HCT116 (cell line): Measurements from ENCODE around the gene EEF1AKMT4. TPM values are rescaled to one million over a fixed set of nuclear protein-coding genes. Genes with fewer than 3 reads are reported as not detected.

Source experiments
- ATAC-seq: fragments of 200-7000 bp; cut with Tn5 transposase; 2 replicates; pipeline ENCODE4 v1.9.1; 2020; ENCODE audit warnings: mild to moderate bottlenecking, moderate library complexity
- BruUV-seq: library from RNA; stranded (reverse); fragments of 400-500 nt; replicated peaks from 2 replicates; lab custom pipeline; 2021; lab: Mats Ljungman, UMichigan
- CTCF ChIA-PET: fragments of 300-600 bp; sonication (Branson Sonifier 250); formaldehyde crosslinking; loops from one replicate; lab custom pipeline; 2021; ENCODE audit warnings: antibody characterized with exemption; lab: Charles Lee
- POLR2A ChIA-PET: fragments of 300-600, 350-600 bp; sonication (Branson Sonifier 250); formaldehyde crosslinking; loops from one replicate; lab custom pipeline; 2021; ENCODE audit warnings: antibody characterized with exemption; lab: Charles Lee
- RAD21 ChIA-PET, 2 experiments: fragments of 300-600 bp; sonication (Branson Sonifier 250); formaldehyde crosslinking; loops; one replicate each; lab custom pipeline; 2023; ENCODE audit warnings: low total read pairs in 2 of 2; ENCODE audit not compliant: uncharacterized antibody in 2 of 2, unreplicated experiment in 2 of 2, low non-redundant PET in 1 of 2; lab: Charles Lee
- DNase-seq: peaks from one replicate; pipeline ENCODE4 v3.0.0-alpha.2; 2010; ENCODE audit warnings: low read depth, low spot score
- H2AFZ ChIP-seq: fragments of 200-600 bp; shearing (Covaris generic), sonication (generic); 2 replicates; pipeline ENCODE4 v1.6.1; 2017; ENCODE audit warnings: low read depth, mixed run types, mixed read lengths, antibody characterized with exemption, low read length; ENCODE audit not compliant: poor library complexity, severe bottlenecking
- H3K27ac ChIP-seq: 2 replicates; pipeline ENCODE4 v1.5.1; 2012; ENCODE audit warnings: low read depth, low read length
- H3K27me3 ChIP-seq: fragments of 200-600 bp; sonication (generic); 2 replicates; pipeline ENCODE4 v1.6.1; 2016; ENCODE audit warnings: mixed run types, low read length, mixed read lengths; ENCODE audit not compliant: insufficient read depth
- H3K36me3 ChIP-seq, 2 experiments: fragments of 200-500 bp in 1 of 2; fragments of 200-600 bp in 1 of 2; sonication (Bioruptor generic) in 1 of 2; sonication (generic) in 1 of 2; 2 replicates each; pipeline versions ENCODE4 v1.5.1 to v1.6.1; 2014 to 2016; ENCODE audit warnings: low read length in 2 of 2, inconsistent platforms in 1 of 2, mixed read lengths in 1 of 2, mixed run types in 1 of 2; ENCODE audit not compliant: insufficient read depth in 2 of 2, control insufficient read depth in 1 of 2
- H3K4me1 ChIP-seq, 2 experiments: fragments of 200-600 bp in 1 of 2; sonication (generic) in 1 of 2; 2 replicates each; pipeline versions ENCODE4 v1.5.1 to v1.6.1; 2012 to 2017; ENCODE audit warnings: low read length in 2 of 2, inconsistent platforms in 1 of 2, mild to moderate bottlenecking in 1 of 2, mixed read lengths in 1 of 2, mixed run types in 1 of 2, moderate library complexity in 1 of 2; ENCODE audit not compliant: insufficient read depth in 2 of 2, control insufficient read depth in 1 of 2
- H3K4me2 ChIP-seq: fragments of 200-600 bp; sonication (generic); 2 replicates; pipeline ENCODE4 v1.6.1; 2017; ENCODE audit warnings: mixed run types, low read length, mixed read lengths
- H3K4me3 ChIP-seq, 2 experiments: fragments of 200-600 bp in 1 of 2; sonication (generic) in 1 of 2; replicated peaks in 1 of 2; 2 replicates each; pipeline ENCODE4 v1.5.1; 2011 to 2016; ENCODE audit warnings: low read length in 2 of 2, control low read depth in 1 of 2, low read depth in 1 of 2, mild to moderate bottlenecking in 1 of 2, mixed read lengths in 1 of 2, mixed run types in 1 of 2
- H3K79me2 ChIP-seq: fragments of 200-600 bp; sonication (generic); 2 replicates; pipeline ENCODE4 v1.6.1; 2017; ENCODE audit warnings: mild to moderate bottlenecking, mixed run types, low read length, moderate library complexity, mixed read lengths; ENCODE audit not compliant: insufficient read depth
- H3K9ac ChIP-seq: fragments of 200-600 bp; sonication (generic); 2 replicates; pipeline ENCODE4 v1.6.1; 2016; ENCODE audit warnings: low read length, mixed read lengths
- H3K9me2 ChIP-seq: fragments of 200-600 bp; sonication (generic), shearing (Covaris generic); 2 replicates; pipeline ENCODE4 v1.6.1; 2017; ENCODE audit warnings: mixed run types, mild to moderate bottlenecking, moderate library complexity; ENCODE audit not compliant: insufficient read depth
- H3K9me3 ChIP-seq, 2 experiments: fragments of 200-500 bp in 1 of 2; fragments of 200-600 bp in 1 of 2; sonication (Bioruptor generic) in 1 of 2; sonication (generic) in 1 of 2; 2 replicates each; pipeline ENCODE4 v1.6.1; 2014 to 2017; ENCODE audit warnings: low read length in 2 of 2, mixed read lengths in 2 of 2, inconsistent platforms in 1 of 2, low read depth in 1 of 2, mild to moderate bottlenecking in 1 of 2, mixed run types in 1 of 2, moderate library complexity in 1 of 2; ENCODE audit not compliant: control insufficient read depth in 1 of 2, insufficient read depth in 1 of 2
- H4K20me1 ChIP-seq: fragments of 200-600 bp; sonication (generic), shearing (Covaris generic); 2 replicates; pipeline ENCODE4 v1.6.1; 2017; ENCODE audit warnings: mixed run types, mild to moderate bottlenecking, moderate library complexity; ENCODE audit not compliant: insufficient read depth
- ATF3 ChIP-seq: IDR thresholded peaks from 2 replicates; pipeline ENCODE4 v1.6.1; 2012
- CBX3 ChIP-seq: IDR thresholded peaks from 2 replicates; pipeline ENCODE4 v1.6.1; 2012; ENCODE audit warnings: low read depth
- CEBPB ChIP-seq: IDR thresholded peaks from 2 replicates; pipeline ENCODE4 v1.6.1; 2012; ENCODE audit warnings: low read depth
- CTCF ChIP-seq, 3 experiments: fragments of 200-600 bp in 1 of 3; sonication (generic) in 1 of 3; IDR thresholded peaks in 2 of 3; conservative IDR thresholded peaks in 1 of 3; 2 replicates each; pipeline ENCODE4 v1.5.1; 2012 to 2017; ENCODE audit warnings: low read depth in 2 of 3, low read length in 2 of 3, antibody characterized with exemption in 1 of 3, borderline replicate concordance in 1 of 3, control low read depth in 1 of 3, mild to moderate bottlenecking in 1 of 3, mixed read lengths in 1 of 3, mixed run types in 1 of 3, moderate library complexity in 1 of 3; ENCODE audit not compliant: insufficient read depth in 1 of 3
- EGR1 ChIP-seq: IDR thresholded peaks from 2 replicates; pipeline ENCODE4 v1.6.1; 2012; ENCODE audit warnings: low read depth
- ELF1 ChIP-seq: IDR thresholded peaks from 2 replicates; pipeline ENCODE4 v1.6.1; 2012; ENCODE audit warnings: low read depth, borderline replicate concordance
- EZH2 ChIP-seq: fragments of 200-600 bp; sonication (generic); IDR thresholded peaks from 2 replicates; pipeline ENCODE4 v1.6.1; 2017; ENCODE audit warnings: antibody characterized with exemption, mixed run types
- EZH2phosphoT487 ChIP-seq: fragments of 200-600 bp; IDR thresholded peaks from 2 replicates; pipeline ENCODE4 v1.6.1; 2018; ENCODE audit warnings: antibody characterized with exemption, borderline replicate concordance
- FOSL1 ChIP-seq: IDR thresholded peaks from 2 replicates; pipeline ENCODE4 v1.6.1; 2012; ENCODE audit warnings: low read depth
- JUND ChIP-seq: IDR thresholded peaks from 2 replicates; pipeline ENCODE4 v1.6.1; 2012
- MAX ChIP-seq: IDR thresholded peaks from 2 replicates; pipeline ENCODE4 v1.6.1; 2012
- POLR2A ChIP-seq: IDR thresholded peaks from 2 replicates; pipeline ENCODE4 v1.7.0; 2011; ENCODE audit warnings: borderline replicate concordance; ENCODE audit not compliant: insufficient read depth, insufficient read length; ENCODE audit errors: extremely low read depth
- POLR2AphosphoS5 ChIP-seq: IDR thresholded peaks from 2 replicates; pipeline ENCODE4 v1.6.1; 2011; ENCODE audit warnings: mild to moderate bottlenecking, low read depth, low read length, moderate library complexity
- RAD21 ChIP-seq: IDR thresholded peaks from 2 replicates; pipeline ENCODE4 v1.6.1; 2012; ENCODE audit warnings: low read depth, mild to moderate bottlenecking
- REST ChIP-seq: IDR thresholded peaks from 2 replicates; pipeline ENCODE4 v1.6.1; 2012; ENCODE audit warnings: low read depth
- SIN3A ChIP-seq: IDR thresholded peaks from 2 replicates; pipeline ENCODE4 v1.6.1; 2012; ENCODE audit warnings: low read depth
- TCF7L2 ChIP-seq: IDR thresholded peaks from 2 replicates; pipeline ENCODE4 v1.7.0; 2011; ENCODE audit warnings: borderline replicate concordance, inconsistent platforms; ENCODE audit not compliant: insufficient read depth, insufficient read length; ENCODE audit errors: extremely low read depth
- ZBTB33 ChIP-seq: IDR thresholded peaks from 2 replicates; pipeline ENCODE4 v1.6.1; 2011; ENCODE audit warnings: mild to moderate bottlenecking, low read length, moderate library complexity; ENCODE audit not compliant: insufficient replicate concordance; ENCODE audit errors: extremely low read depth
- ZFX ChIP-seq: fragments of 450-650 bp; IDR thresholded peaks from 2 replicates; pipeline ENCODE4 v1.6.1; 2017
- ZNF274 ChIP-seq: fragments of 200-500 bp; sonication (Bioruptor generic); IDR thresholded peaks from 2 replicates; pipeline ENCODE4 v1.6.1; 2014; ENCODE audit warnings: mild to moderate bottlenecking, low read depth, low read length, inconsistent platforms
- intact Hi-C: fragments of 100-400 bp; cut with micrococcal nuclease; formaldehyde crosslinking; loops from 2 replicates; pipeline ENCODE4 v1.10.0; 2022
- total RNA-seq: library from RNA; stranded (reverse); gene quantifications from one replicate; pipeline ENCODE4 v1.2.1, GENCODE V29; 2021; ENCODE audit not compliant: unreplicated experiment

The EEF1AKMT4 gene
- total RNA-seq, 1 experiment from 2014 or later: 10.5 TPM

- Histone ChIP-seq H3K27me3 (no peaks in the 10 kb centered on the region), H3K4me1 (peaks cover 0 to 4% of the 10 kb centered on the region in 2 experiments; a peak in 1 of 4 replicates), H3K9me2 (no peaks in the 10 kb centered on the region), H3K79me2 (peaks cover 18% of the 10 kb centered on the region), H4K20me1 (no peaks in the 10 kb centered on the region), H3K9me3 (no peaks in the 10 kb centered on the region), H3K36me3 (no peaks in the 10 kb centered on the region; a peak in 1 of 4 replicates), H3K27ac (no peak overlapping the region), H3K9ac (no peak overlapping the region), H3K4me3 (no peak overlapping the region), H2AFZ (no peak overlapping the region), H3K4me2 (no peak overlapping the region)
- TF ChIP-seq CEBPB (no peak), ZBTB33 (no peak), ZFX (no peak), ELF1 (no peak), RAD21 (no peak), CTCF (IDR thresholded peaks at IDR 0.05 in 2 of 3, conservative IDR thresholded peaks at IDR 0.05 in 1 of 3; ENCODE audit: borderline replicate concordance in 1 of 3, insufficient read depth in 1 of 3, low read depth in 2 of 3, low read length in 2 of 3) (no peak), EGR1 (no peak), CBX3 (no peak), EZH2 (no peak), ATF3 (no peak), FOSL1 (no peak), SIN3A (no peak), TCF7L2 (no peak), REST (no peak), POLR2A (no peak), MAX (no peak), ZNF274 (no peak), EZH2phosphoT487 (no peak), POLR2AphosphoS5 (no peak), JUND (no peak)
- intact Hi-C loops: no loop called here
- BruUV-seq: no TSS peak
- ATAC-seq (no peak), DNase-seq (no peak)
- CTCF ChIA-PET: no interaction called here
- RAD21 ChIA-PET: no interaction called here
- POLR2A ChIA-PET: no interaction called here
Measured at GRCh38 chr3:184255291-184256039, 6.0 kb downstream of the EEF1AKMT4 start.
